Globus pallidus (tissue), 1 donor: Measurements from ENCODE around the gene MYO16.
A peak's percentile ranks its signal among the peaks of the same experiment; 100 is the strongest.
"Not testable (repeated sequence)": the region's sequence is repeated elsewhere in the genome, so short reads cannot be mapped to it uniquely, and the experiment has no call there.

ENCODE experiments used
- DNase-seq: peaks from one replicate; pipeline ENCODE4 v3.0.0-alpha.2; 2015; ENCODE audit warnings: low spot score

The MYO16 gene

GRCh38 chr13:108981407-108981806 is 352.0 kb downstream of the MYO16 start:
- peak; percentile 9 for DNase-seq

DNA sequence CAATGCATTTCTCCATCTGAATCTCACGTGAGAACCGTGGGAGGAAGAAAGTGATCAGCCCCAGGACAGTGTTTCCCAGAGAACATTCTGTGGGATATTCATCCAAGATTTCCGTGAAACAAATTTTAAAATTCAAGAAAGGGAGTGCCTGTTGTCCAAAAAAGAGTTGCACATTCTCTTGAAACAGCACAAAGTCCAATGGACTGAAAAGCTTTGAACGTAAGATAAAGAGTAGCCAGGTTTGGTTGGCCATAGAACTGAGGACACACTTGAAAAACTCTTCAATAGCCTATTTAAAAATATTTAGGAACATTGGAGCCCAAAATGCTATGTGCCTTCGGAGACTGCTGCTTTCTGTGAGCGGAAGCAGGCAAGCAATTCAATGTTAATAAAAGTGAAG is 353.9 kb downstream of the MYO16 start:
- DNase-seq = no peak

DNA sequence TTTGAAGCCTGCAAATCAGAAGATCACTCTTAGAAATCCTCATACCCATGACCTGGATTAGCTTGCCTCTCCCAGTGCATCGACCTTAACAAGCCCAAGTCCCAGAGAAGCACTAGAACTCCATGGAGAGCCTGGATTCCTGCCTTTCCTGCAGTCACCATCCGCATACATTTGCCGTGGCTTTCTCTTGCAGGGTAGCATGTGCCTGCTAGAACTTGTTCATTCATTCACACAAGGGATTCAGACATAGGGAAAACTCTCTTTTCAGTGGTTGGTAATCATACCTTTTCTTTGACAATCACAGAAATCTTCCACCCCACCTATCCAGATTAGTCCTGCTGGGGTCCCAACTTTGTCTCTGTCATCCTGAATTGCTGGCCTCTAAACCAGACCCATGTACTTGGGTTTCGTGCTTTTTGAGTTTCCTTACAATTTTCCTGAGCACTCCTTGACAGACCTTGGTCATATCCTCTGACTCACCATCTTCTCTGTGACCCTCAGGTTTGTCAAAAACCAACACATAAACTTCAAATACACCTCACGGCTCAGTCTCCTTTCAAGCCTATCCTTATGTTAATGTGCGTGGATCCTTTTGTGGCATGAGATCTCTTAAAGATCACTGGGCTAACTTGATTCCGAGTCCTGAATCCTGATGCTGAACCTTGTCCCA is 355.0 kb downstream of the MYO16 start:
- DNase-seq = no peak

GRCh38 chr13:108985166-108985565 is 355.8 kb downstream of the MYO16 start:
- no peak for DNase-seq

- DNase-seq = no peak
These were observed 358.1 kb downstream of the MYO16 start for GRCh38 chr13:108987517-108987916.

- no peak for DNase-seq
These were observed 358.5 kb downstream of the MYO16 start for GRCh38 chr13:108987944-108988343.

DNA sequence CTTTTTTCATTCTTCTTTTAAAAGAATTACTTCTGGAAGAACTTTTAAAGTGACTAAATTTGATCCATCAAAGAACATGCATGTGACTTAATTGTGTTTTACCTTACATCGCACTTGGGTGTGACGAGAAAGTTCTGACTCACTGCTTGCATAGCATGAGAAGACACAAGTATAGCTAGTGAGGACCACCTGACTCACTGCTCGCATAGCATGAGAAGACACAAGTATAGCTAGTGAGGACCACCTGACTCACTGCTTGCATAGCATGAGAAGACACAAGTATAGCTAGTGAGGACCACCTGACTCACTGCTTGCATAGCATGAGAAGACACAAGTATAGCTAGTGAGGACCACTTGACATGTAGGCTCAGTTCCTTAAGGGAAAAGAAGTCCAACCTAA is 362.0 kb downstream of the MYO16 start:
- not testable (repeated sequence) for DNase-seq

DNA sequence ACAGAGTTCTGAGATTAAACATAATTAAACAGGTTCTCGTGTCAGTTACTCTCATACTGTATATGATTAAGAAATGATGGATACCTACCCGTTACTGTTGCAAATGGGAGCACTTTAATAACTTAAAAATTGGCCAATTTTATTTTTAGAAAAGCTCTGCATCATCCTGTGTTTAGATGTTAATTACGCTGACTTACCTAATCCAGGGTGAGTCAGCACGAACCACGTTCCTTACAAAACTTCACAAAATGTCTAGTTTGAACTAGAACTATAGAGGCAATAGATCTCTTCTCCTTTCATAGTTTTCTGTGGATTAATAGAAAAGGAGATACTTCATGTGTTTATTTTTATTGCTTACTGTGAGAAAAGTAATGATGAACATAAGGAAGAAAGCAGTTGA is 363.9 kb downstream of the MYO16 start:
- no peak for DNase-seq

- DNase-seq = no peak
These were observed 367.0 kb downstream of the MYO16 start for GRCh38 chr13:108996430-108996829.

DNA sequence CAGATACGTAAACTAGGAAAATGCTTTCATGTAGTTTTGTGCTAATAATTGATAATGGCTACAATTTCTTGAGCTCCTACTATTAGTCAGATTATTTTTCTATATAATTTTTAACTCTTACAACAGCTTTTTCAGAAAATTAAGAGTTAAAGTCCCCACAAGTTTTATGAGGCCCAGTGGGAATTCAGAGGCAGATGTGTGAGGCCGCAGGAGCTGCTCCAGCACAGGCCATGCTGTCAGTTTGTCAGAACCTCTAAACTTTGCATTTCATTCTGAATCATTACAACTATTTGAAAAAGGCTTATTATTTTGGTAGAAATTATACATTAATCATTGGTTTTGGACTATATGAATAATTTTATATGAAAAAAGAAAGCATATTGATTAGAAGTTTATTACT is 370.8 kb downstream of the MYO16 start:
- no peak for DNase-seq

GRCh38 chr13:109002934-109003333 is 373.5 kb downstream of the MYO16 start:
- DNase-seq = no peak

GRCh38 chr13:109007946-109008345 is 378.5 kb downstream of the MYO16 start:
- DNase-seq = no peak

GRCh38 chr13:109009756-109010155 is 380.3 kb downstream of the MYO16 start:
- no peak for DNase-seq

GRCh38 chr13:109010912-109011311 is 381.5 kb downstream of the MYO16 start:
- no peak for DNase-seq

DNA sequence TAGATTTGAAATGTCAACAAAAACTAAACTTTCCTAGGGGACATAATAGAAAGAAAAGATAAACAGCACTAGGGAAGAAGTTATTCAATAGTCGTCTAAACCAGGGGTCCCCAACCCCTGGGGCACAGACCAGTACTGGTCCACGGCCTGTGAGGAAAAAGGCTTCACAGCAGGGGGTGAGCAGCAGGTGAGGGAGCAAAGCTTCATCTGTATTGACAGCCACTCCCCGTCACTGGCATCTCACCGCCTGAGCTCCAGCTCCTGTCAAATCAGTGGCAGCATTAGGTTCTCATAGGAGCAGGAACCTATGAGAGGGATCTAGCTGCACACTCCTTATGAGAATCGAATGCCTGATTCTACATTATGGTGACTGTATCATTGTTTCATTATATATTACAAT is 382.7 kb downstream of the MYO16 start:
- DNase-seq = no peak

DNA sequence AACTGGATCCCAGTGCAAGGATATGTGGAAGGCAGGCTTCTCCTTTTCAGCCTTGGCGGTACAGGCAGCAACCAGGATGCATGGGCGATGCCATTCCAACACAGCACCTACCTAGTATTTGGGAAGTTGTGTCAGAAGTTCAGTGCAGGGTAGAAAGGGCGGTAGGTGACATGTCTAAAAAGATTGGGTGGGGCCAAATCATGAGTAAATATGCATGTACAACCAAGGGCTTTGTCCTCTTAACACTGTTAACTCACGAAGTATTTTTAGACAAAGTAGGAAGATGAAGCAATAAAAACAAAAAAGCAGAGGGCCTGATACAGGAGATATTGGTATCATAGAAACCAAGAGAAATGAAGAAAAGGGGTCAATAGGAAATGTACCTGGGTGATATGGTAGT is 392.1 kb downstream of the MYO16 start:
- no peak for DNase-seq

DNA sequence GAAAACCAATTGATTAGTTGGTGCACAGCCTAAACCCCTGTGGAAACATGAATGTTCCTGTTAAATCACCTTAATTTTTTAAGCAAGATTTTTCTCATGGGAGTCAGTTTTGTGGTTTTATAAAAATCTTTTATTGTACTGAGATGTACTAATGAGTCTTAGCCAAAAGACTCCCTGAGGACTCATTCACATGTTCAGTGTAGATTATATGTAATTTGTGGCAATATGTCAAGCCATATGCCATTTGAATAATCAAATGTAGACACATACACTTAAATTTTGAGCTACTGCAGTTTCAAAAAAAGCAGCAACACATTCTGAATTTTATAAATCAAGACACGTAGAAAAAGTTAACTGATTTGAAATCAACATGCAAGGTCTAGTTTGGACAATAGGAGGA is 395.2 kb downstream of the MYO16 start:
- DNase-seq = no peak

DNA sequence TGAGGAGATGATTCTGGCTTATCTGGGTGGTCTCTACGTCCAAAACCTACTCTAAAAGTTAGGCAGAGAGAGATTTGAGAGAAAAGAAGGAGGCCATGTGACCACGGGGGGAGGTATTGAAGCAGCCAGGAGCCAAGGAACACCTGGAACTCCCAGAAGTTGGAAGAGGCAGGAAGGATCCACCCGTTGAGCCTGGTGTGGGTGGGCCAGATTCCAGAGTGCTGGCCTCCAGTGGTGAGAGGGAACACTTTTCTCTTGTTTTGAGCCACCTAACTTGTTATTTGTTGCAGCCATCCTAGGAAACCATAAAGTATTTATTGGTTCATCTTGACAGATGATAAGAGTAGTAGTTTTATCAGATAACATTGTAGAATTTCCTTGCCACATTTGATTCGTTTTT is 396.9 kb downstream of the MYO16 start:
- DNase-seq = no peak

- no peak for DNase-seq
These were observed 399.2 kb downstream of the MYO16 start for GRCh38 chr13:109028624-109029023.

DNA sequence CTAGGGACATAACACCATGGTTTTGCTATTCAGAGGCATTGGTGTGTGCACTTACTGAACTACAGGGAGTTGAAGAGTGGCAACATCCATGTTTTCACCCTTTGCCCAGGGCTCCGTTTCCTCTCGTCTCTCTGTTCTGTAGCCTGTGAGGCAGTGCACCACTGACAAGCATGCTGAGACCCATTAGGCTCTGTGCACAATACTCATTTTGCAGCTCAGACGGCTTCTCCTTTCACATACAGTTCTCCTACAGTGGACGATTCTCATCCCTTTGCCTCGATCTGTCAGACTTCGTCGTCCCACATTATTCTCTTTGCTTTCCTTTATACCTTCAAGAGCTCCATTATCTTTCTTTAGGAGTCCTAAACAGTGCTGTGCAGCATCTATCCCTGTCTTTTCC is 403.7 kb downstream of the MYO16 start:
- DNase-seq = no peak

GRCh38 chr13:109036078-109036780 is 406.8 kb downstream of the MYO16 start:
- DNase-seq = peak; percentile 24

GRCh38 chr13:109043636-109044035 is 414.2 kb downstream of the MYO16 start:
- DNase-seq = no peak

DNA sequence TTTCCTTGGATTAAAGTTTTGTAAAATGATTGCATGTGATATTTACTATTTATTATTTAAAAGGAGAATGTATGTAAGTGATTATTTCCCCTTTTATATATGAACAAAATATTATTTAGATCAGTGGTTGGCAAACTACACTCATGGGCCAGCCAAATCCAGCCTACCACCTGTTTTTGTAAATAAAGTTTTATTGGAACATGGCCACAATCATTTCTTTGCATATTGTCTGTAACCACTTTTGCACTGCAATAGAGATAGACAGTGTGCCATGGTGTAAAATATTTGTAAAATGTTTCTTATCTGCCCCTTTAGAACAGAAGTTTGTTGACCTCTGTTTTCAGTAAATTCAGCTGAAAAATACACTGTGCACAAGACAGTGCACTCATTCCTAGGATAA is 426.4 kb downstream of the MYO16 start:
- no peak for DNase-seq

- DNase-seq = no peak
These were observed 428.7 kb downstream of the MYO16 start for GRCh38 chr13:109058087-109058486.
